ENCODE measurements around the gene WWTR1.

DNA sequence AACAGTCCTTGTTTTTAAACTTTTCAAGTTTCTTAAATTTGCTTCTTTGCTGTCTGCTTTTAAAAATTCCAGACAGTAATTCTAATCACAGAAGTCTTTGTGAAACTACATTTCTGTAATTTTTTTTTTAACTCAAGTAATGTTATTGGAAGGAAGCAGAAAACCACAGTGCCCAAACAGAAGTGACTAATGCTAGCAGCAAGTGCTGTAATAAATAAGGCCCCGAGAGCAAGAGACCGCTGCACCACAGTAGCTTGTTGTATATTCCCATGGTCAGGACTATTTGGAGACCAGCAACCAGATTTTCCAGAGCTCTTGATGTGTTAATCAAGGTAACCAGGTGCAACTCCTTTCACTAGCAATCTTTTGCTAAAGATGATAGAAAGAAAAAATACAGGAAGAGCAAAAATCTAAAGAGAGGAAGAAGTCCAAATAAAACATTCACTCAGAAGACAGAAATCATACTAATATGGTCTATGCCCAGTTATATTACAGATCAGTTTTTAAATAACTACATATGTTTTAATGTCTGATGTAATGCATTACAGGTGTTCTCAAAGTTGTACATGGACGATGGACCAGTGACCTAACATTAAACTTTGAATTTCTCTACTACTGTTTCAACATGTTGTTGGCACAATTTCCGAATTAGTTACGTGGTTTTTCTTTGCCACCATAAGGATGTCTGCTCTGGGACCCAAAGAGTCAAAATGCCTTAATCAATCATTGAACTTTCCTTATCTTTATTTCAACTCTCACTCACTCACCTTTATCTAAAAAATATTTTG lies 36.4 kb downstream of the WWTR1 start:
- TF ChIP-seq, protein P1, sequence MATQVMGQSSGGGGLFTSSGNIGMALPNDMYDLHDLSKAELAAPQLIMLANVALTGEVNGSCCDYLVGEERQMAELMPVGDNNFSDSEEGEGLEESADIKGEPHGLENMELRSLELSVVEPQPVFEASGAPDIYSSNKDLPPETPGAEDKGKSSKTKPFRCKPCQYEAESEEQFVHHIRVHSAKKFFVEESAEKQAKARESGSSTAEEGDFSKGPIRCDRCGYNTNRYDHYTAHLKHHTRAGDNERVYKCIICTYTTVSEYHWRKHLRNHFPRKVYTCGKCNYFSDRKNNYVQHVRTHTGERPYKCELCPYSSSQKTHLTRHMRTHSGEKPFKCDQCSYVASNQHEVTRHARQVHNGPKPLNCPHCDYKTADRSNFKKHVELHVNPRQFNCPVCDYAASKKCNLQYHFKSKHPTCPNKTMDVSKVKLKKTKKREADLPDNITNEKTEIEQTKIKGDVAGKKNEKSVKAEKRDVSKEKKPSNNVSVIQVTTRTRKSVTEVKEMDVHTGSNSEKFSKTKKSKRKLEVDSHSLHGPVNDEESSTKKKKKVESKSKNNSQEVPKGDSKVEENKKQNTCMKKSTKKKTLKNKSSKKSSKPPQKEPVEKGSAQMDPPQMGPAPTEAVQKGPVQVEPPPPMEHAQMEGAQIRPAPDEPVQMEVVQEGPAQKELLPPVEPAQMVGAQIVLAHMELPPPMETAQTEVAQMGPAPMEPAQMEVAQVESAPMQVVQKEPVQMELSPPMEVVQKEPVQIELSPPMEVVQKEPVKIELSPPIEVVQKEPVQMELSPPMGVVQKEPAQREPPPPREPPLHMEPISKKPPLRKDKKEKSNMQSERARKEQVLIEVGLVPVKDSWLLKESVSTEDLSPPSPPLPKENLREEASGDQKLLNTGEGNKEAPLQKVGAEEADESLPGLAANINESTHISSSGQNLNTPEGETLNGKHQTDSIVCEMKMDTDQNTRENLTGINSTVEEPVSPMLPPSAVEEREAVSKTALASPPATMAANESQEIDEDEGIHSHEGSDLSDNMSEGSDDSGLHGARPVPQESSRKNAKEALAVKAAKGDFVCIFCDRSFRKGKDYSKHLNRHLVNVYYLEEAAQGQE (IDR thresholded peaks at IDR 0.05; ENCODE audit: insufficient read depth in 1 of 2, low read depth in 2 of 2, low read length in 2 of 2): no peak
- no peak for TF ChIP-seq POLR2AphosphoS5 (IDR thresholded peaks at IDR 0.05; ENCODE audit: low read depth, low read length)

All from PFSK-1 (cell line).